Thyroid gland (tissue), 4 donors: Measurements from ENCODE around the gene NXN.

Experiments used
- CTCF ChIP-seq, 6 experiments: fragments of 200-600 bp in 3 of 6; fragments of 450-650 bp in 3 of 6; sonication (generic) in 3 of 6; IDR thresholded peaks; one replicate each; pipeline ENCODE4 v1.5.1; 2016 to 2019; ENCODE audit warnings: antibody characterized with exemption in 6 of 6, mild to moderate bottlenecking in 2 of 6, inconsistent platforms in 1 of 6, moderate library complexity in 1 of 6
- POLR2A ChIP-seq, 2 donors: fragments of 450-650 bp; IDR thresholded peaks; one replicate each; pipeline ENCODE4 v1.6.1; 2017; ENCODE audit warnings: antibody characterized with exemption in 2 of 2, mild to moderate bottlenecking in 2 of 2, moderate library complexity in 1 of 2

- no peak for TF ChIP-seq CTCF (IDR thresholded peaks at IDR 0.05)
- TF ChIP-seq POLR2A (IDR thresholded peaks at IDR 0.05): no peak
Measured at GRCh38 chr17:1004769-1005295, 25.3 kb upstream of the NXN start.
